PFSK-1 (cell line): ENCODE measurements around the gene MAP4K5.

ENCODE experiments used
- FOXP2 ChIP-seq: optimal IDR thresholded peaks from 2 replicates; pipeline ENCODE3; 2011; ENCODE audit warnings: borderline replicate concordance, control low read depth, inconsistent platforms; ENCODE audit not compliant: insufficient read depth; ENCODE audit errors: extremely low read length, extremely low read depth
- POLR2AphosphoS5 ChIP-seq: IDR thresholded peaks from 2 replicates; pipeline ENCODE4 v1.6.1; 2012; ENCODE audit warnings: low read depth, mild to moderate bottlenecking, control low read depth, low read length, moderate library complexity
- SIN3A ChIP-seq: IDR thresholded peaks from 2 replicates; pipeline ENCODE4 v1.6.1; 2012; ENCODE audit warnings: mild to moderate bottlenecking, low read length, moderate library complexity, borderline replicate concordance; ENCODE audit not compliant: insufficient read depth
- TAF1 ChIP-seq: IDR thresholded peaks from 2 replicates; pipeline ENCODE4 v1.6.1; 2012; ENCODE audit warnings: low read length, control low read depth, borderline replicate concordance; ENCODE audit not compliant: insufficient read depth
- TF ChIP-seq, protein P1 (sequence below), 2 experiments: IDR thresholded peaks; 2 replicates each; pipeline versions ENCODE4 v1.6.1 to v1.8.0; 2011 to 2012; ENCODE audit warnings: low read depth in 2 of 2, low read length in 2 of 2, control low read depth in 1 of 2, inconsistent platforms in 1 of 2, mild to moderate bottlenecking in 1 of 2, moderate library complexity in 1 of 2; ENCODE audit not compliant: insufficient read depth in 1 of 2

The MAP4K5 gene

DNA sequence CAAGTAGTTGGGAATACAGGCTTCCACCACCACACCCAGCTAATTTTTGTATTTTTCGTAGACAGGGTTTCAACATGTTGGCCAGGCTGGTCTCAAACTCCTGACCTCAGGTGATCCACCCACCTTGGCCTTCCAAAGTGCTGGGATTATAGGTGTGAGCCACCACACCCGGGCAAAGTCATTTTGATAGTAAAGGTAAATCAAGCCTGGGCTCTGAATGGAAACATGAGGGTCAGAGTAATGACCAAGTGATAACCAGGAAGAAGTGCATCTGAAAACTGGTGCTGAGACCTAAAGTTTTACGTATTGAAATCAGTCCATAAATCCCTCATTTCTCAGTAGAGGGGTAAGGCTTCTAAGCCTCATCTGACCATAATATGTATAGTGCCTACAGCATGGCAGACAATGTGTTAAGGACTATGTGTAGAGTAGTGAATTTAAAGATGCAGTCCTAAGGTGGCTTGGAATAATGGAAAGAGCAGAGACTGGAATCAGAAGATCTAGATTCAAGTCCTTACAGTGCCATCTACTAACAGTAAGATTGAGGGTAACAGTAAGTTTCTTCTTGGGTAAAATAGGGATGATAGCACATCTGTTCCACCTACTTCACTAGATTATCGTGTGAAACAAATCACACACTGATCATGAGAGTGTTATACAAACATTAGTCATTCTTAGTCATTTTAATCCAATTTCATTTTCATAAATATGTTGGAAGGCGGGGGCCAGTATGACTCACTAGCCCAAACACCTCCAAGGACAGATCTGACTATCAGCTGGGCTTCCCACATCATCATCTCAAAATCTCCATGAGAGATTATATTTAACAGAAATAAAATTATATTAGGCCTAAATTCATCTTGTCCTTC, 11.2 kb downstream of the MAP4K5 start:
- TF ChIP-seq TAF1 (no peak), SIN3A (peak; percentile 33; the same call in 1 of the 2 replicates), POLR2AphosphoS5 (no peak)

DNA sequence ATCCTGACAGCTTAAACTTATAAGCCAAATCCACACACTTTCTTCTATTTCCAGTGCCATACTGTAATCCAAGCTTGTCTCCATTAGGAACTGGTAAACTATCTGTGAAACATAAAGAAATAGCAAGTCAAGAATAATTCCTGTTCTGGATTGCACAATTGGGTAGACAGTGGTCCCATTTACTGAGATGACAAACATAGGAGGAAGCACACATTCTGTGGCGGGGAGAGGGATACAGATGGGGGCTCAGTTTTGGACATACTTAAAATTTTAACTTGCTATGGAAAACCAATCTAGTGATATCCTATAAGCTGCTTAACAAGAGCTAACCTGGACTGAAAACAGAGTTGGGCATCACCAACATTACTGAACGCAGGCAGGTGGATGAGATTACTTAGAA, 16.3 kb downstream of the MAP4K5 start:
- TF ChIP-seq TAF1 (no peak), SIN3A (no peak)

DNA sequence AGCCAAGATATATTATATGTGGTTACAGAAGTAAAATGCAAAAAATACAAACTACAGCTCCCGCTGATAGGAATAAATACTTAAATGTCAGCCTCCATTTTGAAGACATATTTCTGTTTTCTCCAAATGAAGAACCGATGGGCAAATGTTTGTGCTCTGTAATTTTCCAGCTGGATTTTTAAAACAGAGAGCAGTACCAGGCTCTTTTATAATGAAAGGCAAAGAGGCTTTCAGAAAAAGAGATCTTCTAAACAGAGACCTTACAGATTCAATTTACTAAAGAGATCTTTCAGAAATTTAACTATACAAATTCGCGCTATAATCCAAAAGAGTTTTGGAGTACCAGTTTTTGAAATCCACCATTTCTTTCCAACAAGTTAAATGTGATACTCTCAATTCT, 19.9 kb downstream of the MAP4K5 start:
- TF ChIP-seq, protein P1, sequence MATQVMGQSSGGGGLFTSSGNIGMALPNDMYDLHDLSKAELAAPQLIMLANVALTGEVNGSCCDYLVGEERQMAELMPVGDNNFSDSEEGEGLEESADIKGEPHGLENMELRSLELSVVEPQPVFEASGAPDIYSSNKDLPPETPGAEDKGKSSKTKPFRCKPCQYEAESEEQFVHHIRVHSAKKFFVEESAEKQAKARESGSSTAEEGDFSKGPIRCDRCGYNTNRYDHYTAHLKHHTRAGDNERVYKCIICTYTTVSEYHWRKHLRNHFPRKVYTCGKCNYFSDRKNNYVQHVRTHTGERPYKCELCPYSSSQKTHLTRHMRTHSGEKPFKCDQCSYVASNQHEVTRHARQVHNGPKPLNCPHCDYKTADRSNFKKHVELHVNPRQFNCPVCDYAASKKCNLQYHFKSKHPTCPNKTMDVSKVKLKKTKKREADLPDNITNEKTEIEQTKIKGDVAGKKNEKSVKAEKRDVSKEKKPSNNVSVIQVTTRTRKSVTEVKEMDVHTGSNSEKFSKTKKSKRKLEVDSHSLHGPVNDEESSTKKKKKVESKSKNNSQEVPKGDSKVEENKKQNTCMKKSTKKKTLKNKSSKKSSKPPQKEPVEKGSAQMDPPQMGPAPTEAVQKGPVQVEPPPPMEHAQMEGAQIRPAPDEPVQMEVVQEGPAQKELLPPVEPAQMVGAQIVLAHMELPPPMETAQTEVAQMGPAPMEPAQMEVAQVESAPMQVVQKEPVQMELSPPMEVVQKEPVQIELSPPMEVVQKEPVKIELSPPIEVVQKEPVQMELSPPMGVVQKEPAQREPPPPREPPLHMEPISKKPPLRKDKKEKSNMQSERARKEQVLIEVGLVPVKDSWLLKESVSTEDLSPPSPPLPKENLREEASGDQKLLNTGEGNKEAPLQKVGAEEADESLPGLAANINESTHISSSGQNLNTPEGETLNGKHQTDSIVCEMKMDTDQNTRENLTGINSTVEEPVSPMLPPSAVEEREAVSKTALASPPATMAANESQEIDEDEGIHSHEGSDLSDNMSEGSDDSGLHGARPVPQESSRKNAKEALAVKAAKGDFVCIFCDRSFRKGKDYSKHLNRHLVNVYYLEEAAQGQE (IDR thresholded peaks at IDR 0.05; ENCODE audit: insufficient read depth in 1 of 2, low read depth in 2 of 2, low read length in 2 of 2): no peak
- TF ChIP-seq TAF1 (no peak), SIN3A (no peak), FOXP2 (no peak), POLR2AphosphoS5 (no peak)

DNA sequence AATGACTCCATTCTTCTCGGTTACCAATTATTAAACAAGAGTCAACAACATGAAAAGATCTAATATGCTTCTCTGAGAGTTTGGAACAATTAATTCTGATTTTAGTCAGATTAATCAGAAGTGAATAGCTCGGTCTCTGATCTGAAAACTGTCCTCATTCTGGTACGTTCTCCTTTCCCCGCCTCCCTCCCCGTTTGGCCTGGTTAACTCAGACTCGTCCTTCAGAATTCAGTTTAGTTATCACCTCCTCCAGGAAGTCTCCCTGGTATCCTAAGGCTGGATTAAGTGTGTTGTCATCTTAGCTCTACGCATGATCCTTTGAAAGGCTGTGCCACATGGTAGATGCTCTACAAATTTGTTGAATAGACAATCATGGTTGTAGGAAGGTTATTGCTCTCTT, 22.2 kb downstream of the MAP4K5 start:
- no peak for TF ChIP-seq TAF1
- TF ChIP-seq, protein P1 (IDR thresholded peaks at IDR 0.05; ENCODE audit: insufficient read depth in 1 of 2, low read depth in 2 of 2, low read length in 2 of 2): no peak
- no peak for TF ChIP-seq SIN3A
- TF ChIP-seq FOXP2: no peak
- no peak for TF ChIP-seq POLR2AphosphoS5

DNA sequence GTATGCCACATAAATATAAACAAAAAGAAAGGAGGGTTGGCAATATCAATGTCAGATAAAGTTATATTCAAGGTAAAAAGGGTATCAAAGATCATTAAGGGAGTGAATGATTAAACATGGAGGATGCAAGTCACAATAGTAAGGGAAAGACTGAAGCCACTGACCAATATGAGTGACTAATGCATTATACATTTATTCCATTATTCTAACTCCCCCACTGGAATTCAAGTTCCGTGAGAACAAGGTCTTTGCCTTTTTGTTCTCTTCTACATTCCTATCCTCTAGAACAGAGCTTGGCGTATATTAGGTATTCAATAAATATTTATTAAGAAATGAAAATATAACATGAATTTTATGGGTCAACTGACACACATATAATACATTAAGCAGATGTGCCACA, 30.7 kb downstream of the MAP4K5 start:
- TF ChIP-seq SIN3A: no peak
- no peak for TF ChIP-seq TAF1
- no peak for TF ChIP-seq POLR2AphosphoS5
- no peak for TF ChIP-seq FOXP2
- TF ChIP-seq, protein P1 (IDR thresholded peaks at IDR 0.05; ENCODE audit: insufficient read depth in 1 of 2, low read depth in 2 of 2, low read length in 2 of 2): no peak

DNA sequence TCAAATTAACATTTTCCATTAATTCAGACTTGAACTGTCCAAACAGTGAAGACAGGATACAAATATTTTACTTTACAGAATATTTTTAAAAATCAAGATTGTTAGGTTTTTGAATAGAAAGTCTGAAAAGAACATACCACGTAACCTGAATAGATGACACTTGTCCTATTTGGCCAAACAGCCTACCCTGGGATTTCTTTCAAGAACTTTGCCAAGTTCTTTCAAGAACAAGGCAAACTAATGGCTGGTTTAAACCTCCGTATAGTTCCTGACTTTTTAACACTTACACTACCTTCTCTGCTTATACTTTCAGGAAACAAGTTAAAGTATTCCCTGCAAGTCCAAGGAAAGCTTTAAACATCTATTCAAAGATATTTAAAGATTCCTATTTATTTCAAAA, 35.0 kb downstream of the MAP4K5 start:
- TF ChIP-seq FOXP2: no peak
- TF ChIP-seq, protein P1 (IDR thresholded peaks at IDR 0.05; ENCODE audit: insufficient read depth in 1 of 2, low read depth in 2 of 2, low read length in 2 of 2): no peak
- no peak for TF ChIP-seq POLR2AphosphoS5
- TF ChIP-seq SIN3A: no peak
- no peak for TF ChIP-seq TAF1
